ENCODE measurements around the gene RNF26. TPM values are rescaled to one million over a fixed set of nuclear protein-coding genes. Genes with fewer than 3 reads are reported as not detected.

Gene RNF26
- total RNA-seq, 1 donor from 2014 or later: 34.2 TPM

DNA sequence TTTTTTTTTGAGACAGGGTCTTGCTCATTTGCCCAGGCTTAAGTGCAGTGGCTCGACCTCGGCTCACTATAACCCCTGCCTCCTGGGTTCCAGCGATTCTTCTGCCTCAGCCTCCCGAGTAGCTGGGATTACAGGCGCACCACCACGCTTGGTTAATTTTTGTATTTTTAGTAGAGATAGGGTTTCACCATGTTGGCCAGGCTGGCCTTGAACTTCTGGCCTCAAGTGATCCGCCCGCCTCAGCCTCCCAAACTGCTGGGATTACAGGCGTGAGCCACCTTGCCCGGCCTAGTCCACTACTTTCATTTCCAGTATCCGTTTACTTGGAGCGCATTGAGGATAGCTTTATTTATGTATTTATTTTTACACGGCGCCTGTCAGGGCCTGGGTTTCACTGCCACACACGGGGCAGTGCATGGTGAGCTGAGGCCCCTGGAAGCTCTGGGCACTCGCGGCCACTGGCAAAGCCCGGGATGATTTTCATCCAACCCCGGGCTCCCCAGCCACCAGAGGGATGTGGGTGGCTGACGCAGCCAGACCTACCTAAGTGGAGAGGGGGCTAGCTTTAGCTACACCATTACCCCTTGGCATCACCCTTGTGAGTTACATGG is 11.3 kb upstream of the RNF26 start:
- no peak overlapping the region for H3K27ac Mint-ChIP-seq
- no peaks in the 10 kb centered on the region for H3K36me3 Mint-ChIP-seq (ENCODE audit: insufficient read depth)
- TF ChIP-seq, protein P1, sequence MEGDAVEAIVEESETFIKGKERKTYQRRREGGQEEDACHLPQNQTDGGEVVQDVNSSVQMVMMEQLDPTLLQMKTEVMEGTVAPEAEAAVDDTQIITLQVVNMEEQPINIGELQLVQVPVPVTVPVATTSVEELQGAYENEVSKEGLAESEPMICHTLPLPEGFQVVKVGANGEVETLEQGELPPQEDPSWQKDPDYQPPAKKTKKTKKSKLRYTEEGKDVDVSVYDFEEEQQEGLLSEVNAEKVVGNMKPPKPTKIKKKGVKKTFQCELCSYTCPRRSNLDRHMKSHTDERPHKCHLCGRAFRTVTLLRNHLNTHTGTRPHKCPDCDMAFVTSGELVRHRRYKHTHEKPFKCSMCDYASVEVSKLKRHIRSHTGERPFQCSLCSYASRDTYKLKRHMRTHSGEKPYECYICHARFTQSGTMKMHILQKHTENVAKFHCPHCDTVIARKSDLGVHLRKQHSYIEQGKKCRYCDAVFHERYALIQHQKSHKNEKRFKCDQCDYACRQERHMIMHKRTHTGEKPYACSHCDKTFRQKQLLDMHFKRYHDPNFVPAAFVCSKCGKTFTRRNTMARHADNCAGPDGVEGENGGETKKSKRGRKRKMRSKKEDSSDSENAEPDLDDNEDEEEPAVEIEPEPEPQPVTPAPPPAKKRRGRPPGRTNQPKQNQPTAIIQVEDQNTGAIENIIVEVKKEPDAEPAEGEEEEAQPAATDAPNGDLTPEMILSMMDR (IDR thresholded peaks at IDR 0.05; ENCODE audit: unreplicated experiment): no peak
- no peak for DNase-seq (ENCODE audit: low spot score, unreplicated experiment)
- H3K9me3 Mint-ChIP-seq (ENCODE audit: low read depth): no peaks in the 10 kb centered on the region
- no peak overlapping the region for H3K4me3 Mint-ChIP-seq (ENCODE audit: low read depth)
- peaks cover 12% of the 10 kb centered on the region for H3K4me1 Mint-ChIP-seq (ENCODE audit: low read depth)
- peaks cover 30% of the 10 kb centered on the region for H3K27me3 Mint-ChIP-seq

DNA sequence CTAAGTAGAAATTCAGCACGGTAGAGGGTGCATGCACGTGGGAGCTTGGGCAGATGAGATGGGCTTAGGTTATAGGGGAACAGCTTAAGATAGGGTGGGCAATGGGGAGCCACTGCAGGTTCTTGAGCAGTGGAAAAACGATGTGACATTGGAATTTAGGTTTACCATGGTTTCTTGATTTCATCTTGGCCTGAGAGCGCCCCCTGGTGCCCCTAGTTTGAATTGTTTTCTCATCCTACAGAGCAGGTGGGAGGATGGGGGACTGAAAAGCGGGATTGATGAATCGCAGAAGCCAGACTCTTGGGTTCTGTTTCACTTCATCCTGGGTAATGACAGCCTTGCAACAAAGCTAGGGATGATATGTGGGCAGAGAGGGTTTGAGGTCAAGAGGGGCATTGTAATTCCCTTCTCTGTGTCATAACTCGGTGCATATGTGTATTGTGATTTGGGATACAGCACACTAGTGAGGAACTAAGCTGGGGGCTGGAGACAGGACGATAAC is 10.7 kb upstream of the RNF26 start:
- Mint-ChIP-seq H3K4me3 (ENCODE audit: low read depth) (no peak overlapping the region), H3K27ac (no peak overlapping the region), H3K9me3 (ENCODE audit: low read depth) (no peaks in the 10 kb centered on the region), H3K36me3 (ENCODE audit: insufficient read depth) (no peaks in the 10 kb centered on the region), H3K4me1 (ENCODE audit: low read depth) (peaks cover 11% of the 10 kb centered on the region), H3K27me3 (peaks cover 27% of the 10 kb centered on the region)
- DNase-seq (ENCODE audit: low spot score, unreplicated experiment): peak; percentile 60
- TF ChIP-seq, protein P1 (IDR thresholded peaks at IDR 0.05; ENCODE audit: unreplicated experiment): peak; percentile 79

DNA sequence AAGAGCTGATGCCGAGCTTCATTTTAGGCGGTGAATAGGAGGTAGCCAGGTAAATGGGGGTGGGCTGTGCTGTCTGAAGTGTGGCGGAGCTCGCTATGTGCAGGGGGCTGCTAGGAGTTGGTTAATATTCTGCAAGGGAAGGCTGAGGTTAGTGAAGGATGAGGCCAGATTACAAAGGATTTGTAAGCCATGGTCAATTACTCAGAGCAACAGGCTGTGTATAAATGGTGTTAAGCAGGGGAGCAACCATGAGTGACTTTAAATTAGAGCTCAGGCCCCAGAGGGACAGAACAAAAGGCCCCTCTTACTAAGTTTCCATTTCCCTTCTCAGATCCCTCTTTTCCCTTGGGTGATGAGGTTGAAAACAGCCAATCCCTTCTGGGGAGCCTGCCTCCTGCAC is 10.1 kb upstream of the RNF26 start:
- peaks cover 7% of the 10 kb centered on the region for H3K4me1 Mint-ChIP-seq (ENCODE audit: low read depth)
- no peak overlapping the region for H3K27ac Mint-ChIP-seq
- H3K4me3 Mint-ChIP-seq (ENCODE audit: low read depth): no peak overlapping the region
- H3K36me3 Mint-ChIP-seq (ENCODE audit: insufficient read depth): no peaks in the 10 kb centered on the region
- TF ChIP-seq, protein P1 (IDR thresholded peaks at IDR 0.05; ENCODE audit: unreplicated experiment): no peak
- DNase-seq (ENCODE audit: low spot score, unreplicated experiment): no peak
- no peaks in the 10 kb centered on the region for H3K9me3 Mint-ChIP-seq (ENCODE audit: low read depth)
- H3K27me3 Mint-ChIP-seq: peaks cover 21% of the 10 kb centered on the region

DNA sequence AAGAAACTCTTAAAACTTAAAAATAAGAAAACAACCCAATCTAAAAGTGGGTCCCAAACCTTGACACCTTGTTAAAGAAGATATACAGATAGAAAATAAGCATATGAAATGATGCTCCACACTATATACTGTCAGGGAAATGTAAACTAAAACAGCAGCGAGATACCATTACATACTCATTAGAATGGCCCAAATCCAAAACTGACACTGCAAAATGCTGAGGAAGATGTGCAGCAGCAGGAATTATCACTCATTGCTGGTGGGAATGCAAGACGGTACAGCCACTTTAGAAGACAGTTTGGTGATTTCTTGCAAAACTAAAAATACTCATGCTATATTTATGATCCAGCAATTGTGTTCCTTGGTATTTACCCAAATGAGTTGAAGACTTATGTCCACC is 5.0 kb upstream of the RNF26 start:
- Mint-ChIP-seq H3K4me3 (ENCODE audit: low read depth) (no peak overlapping the region), H3K27ac (no peak overlapping the region), H3K36me3 (ENCODE audit: insufficient read depth) (no peaks in the 10 kb centered on the region), H3K9me3 (ENCODE audit: low read depth) (no peaks in the 10 kb centered on the region), H3K4me1 (ENCODE audit: low read depth) (no peaks in the 10 kb centered on the region), H3K27me3 (peaks cover 3% of the 10 kb centered on the region)
- TF ChIP-seq, protein P1 (IDR thresholded peaks at IDR 0.05; ENCODE audit: unreplicated experiment): no peak
- no peak for DNase-seq (ENCODE audit: low spot score, unreplicated experiment)

DNA sequence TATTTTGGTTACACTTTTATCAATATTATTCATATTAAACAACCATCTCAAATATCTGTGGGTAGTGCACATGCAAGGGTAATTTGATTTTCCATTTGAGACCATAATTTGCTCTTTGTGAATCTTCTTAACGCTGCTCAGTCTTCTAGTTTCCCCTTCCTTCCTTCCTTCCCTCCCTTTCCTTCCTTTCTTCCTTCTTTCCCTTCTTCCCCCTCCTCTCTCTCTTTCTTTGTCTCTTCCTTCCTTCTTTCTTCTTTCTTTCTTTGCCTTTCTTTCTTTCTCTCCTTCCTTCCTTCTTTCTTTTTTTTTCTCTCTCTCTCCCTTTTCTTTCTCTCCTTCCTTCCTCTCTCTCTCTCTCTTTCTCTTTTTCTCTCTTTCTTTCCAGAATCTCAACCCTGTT is 4.1 kb upstream of the RNF26 start:
- Mint-ChIP-seq H3K36me3 (ENCODE audit: insufficient read depth) (no peaks in the 10 kb centered on the region), H3K27me3 (peaks cover 3% of the 10 kb centered on the region), H3K4me1 (ENCODE audit: low read depth) (peaks cover 4% of the 10 kb centered on the region), H3K27ac (no peak overlapping the region), H3K4me3 (ENCODE audit: low read depth) (no peak overlapping the region), H3K9me3 (ENCODE audit: low read depth) (no peaks in the 10 kb centered on the region)
- no peak for DNase-seq (ENCODE audit: low spot score, unreplicated experiment)
- TF ChIP-seq, protein P1 (IDR thresholded peaks at IDR 0.05; ENCODE audit: unreplicated experiment): no peak

Data from progenitor cell of endocrine pancreas (in vitro differentiated cells).